K562 (cell line): ENCODE measurements around the gene TMEM218. TPM values are rescaled to one million over a fixed set of nuclear protein-coding genes. Genes with fewer than 3 reads are reported as not detected.

Experiments
- ATF2 ChIP-seq: sonication (generic); formaldehyde crosslinking; IDR thresholded peaks from 2 replicates; pipeline ENCODE4 v1.8.1; 2022; ENCODE audit warnings: missing genetic modification reagents
- CBFA2T3 ChIP-seq: fragments of 450-650 bp; IDR thresholded peaks from 2 replicates; pipeline ENCODE4 v1.6.1; 2017
- CTBP1 ChIP-seq: fragments of 450-650 bp; IDR thresholded peaks from 2 replicates; pipeline ENCODE4 v1.6.1; 2016; ENCODE audit warnings: borderline replicate concordance
- ELF1 ChIP-seq: fragments of 200-800 bp; sonication (Bioruptor generic); IDR thresholded peaks from 2 replicates; pipeline ENCODE4 v1.6.1; 2016; ENCODE audit warnings: missing genetic modification characterization, missing compliant biosample characterization
- ERF ChIP-seq: fragments of 450-650 bp; formaldehyde crosslinking; IDR thresholded peaks from 2 replicates; pipeline ENCODE4 v1.4.0; 2020; ENCODE audit warnings: mild to moderate bottlenecking, mixed read lengths
- ETV6 ChIP-seq, 3 experiments: fragments of 150-350 bp in 1 of 3; sonication (generic) in 1 of 3; formaldehyde crosslinking in 1 of 3; IDR thresholded peaks; 2 replicates each; pipeline versions ENCODE4 v1.6.1 to v1.8.0; 2014 to 2022; ENCODE audit warnings: borderline replicate concordance in 2 of 3, low read depth in 2 of 3, antibody characterized with exemption in 1 of 3, low read length in 1 of 3, mild to moderate bottlenecking in 1 of 3, missing genetic modification reagents in 1 of 3
- GTF2A2 ChIP-seq: IDR thresholded peaks from 2 replicates; pipeline ENCODE4 v1.6.1; 2016; ENCODE audit warnings: mild to moderate bottlenecking, missing genetic modification characterization, missing compliant biosample characterization
- RAD21 ChIP-seq, 2 experiments: fragments of 250-450 bp in 1 of 2; fragments of 450-650 bp in 1 of 2; sonication (Bioruptor Pico) in 1 of 2; formaldehyde crosslinking in 1 of 2; IDR thresholded peaks in 1 of 2; conservative IDR thresholded peaks in 1 of 2; 2 replicates each; pipeline versions ENCODE4 v1.4.0 to v1.8.0; 2020 to 2022; ENCODE audit warnings: mild to moderate bottlenecking in 2 of 2, moderate library complexity in 1 of 2
- RBM14 ChIP-seq: fragments of 200-400 bp; formaldehyde crosslinking; IDR thresholded peaks from 2 replicates; pipeline ENCODE4 v1.6.1; 2018; ENCODE audit warnings: low read depth, mild to moderate bottlenecking, low read length, moderate library complexity, borderline replicate concordance; ENCODE audit not compliant: insufficient read depth
- SAFB ChIP-seq: fragments of 200-400 bp; formaldehyde crosslinking; IDR thresholded peaks from 2 replicates; pipeline ENCODE4 v1.6.1; 2017; ENCODE audit warnings: low read depth, low read length, borderline replicate concordance
- SIN3B ChIP-seq: fragments of 450-650 bp; IDR thresholded peaks from 2 replicates; pipeline ENCODE4 v1.6.1; 2017; ENCODE audit warnings: low read depth, mild to moderate bottlenecking, moderate library complexity
- SMARCA5 ChIP-seq: fragments of 450-650 bp; IDR thresholded peaks from 2 replicates; pipeline ENCODE4 v1.6.1; 2016
- SUPT5H ChIP-seq: fragments of 450-650 bp; IDR thresholded peaks from 2 replicates; pipeline ENCODE4 v1.6.1; 2016
- TARDBP ChIP-seq: fragments of 450-650 bp; IDR thresholded peaks from 2 replicates; pipeline ENCODE4 v1.6.1; 2016
- TBL1XR1 ChIP-seq, 2 experiments: IDR thresholded peaks; 2 replicates each; pipeline ENCODE4 v1.6.1; 2012; ENCODE audit warnings: improper control_type of control experiment in 2 of 2, low read length in 2 of 2, mild to moderate bottlenecking in 1 of 2
- TFAM ChIP-seq: fragments of 250-450 bp; sonication (Bioruptor Pico); conservative IDR thresholded peaks from 2 replicates; pipeline ENCODE4 v1.5.0; 2021; ENCODE audit warnings: mild to moderate bottlenecking, moderate library complexity
- TOE1 ChIP-seq, 2 experiments: fragments of 450-650 bp in 1 of 2; sonication (generic) in 1 of 2; formaldehyde crosslinking in 1 of 2; IDR thresholded peaks; 2 replicates each; pipeline versions ENCODE4 v1.7.1 to v1.8.0; 2016 to 2022; ENCODE audit warnings: borderline replicate concordance in 2 of 2, mild to moderate bottlenecking in 2 of 2, antibody characterized with exemption in 1 of 2, inconsistent platforms in 1 of 2, low read depth in 1 of 2, missing genetic modification reagents in 1 of 2, moderate library complexity in 1 of 2
- TRIM24 ChIP-seq, 2 experiments: fragments of 450-650 bp; IDR thresholded peaks; 2 replicates each; pipeline ENCODE4 v1.6.1; 2016
- U2AF2 ChIP-seq: fragments of 200-400 bp; formaldehyde crosslinking; optimal IDR thresholded peaks from 2 replicates; pipeline ENCODE3; 2017; ENCODE audit warnings: low read depth, mild to moderate bottlenecking, low read length
- ZFX ChIP-seq: sonication (generic); formaldehyde crosslinking; IDR thresholded peaks from 2 replicates; pipeline ENCODE4 v1.8.0; 2022; ENCODE audit warnings: mild to moderate bottlenecking, missing genetic modification reagents, moderate library complexity
- ZNF121 ChIP-seq: sonication (generic); formaldehyde crosslinking; conservative IDR thresholded peaks from 2 replicates; pipeline ENCODE4 v1.8.0; 2022; ENCODE audit warnings: missing genetic modification reagents
- ZNF174 ChIP-seq: fragments of 250-450 bp; sonication (Bioruptor Pico); IDR thresholded peaks from 2 replicates; pipeline ENCODE4 v1.4.0; 2020; ENCODE audit warnings: mild to moderate bottlenecking
- ZNF444 ChIP-seq: fragments of 250-450 bp; sonication (Bioruptor Pico); IDR thresholded peaks from 2 replicates; pipeline ENCODE4 v1.4.0; 2020; ENCODE audit warnings: mild to moderate bottlenecking, moderate library complexity
- ZNF445 ChIP-seq: fragments of 250-450 bp; sonication (Bioruptor Pico); IDR thresholded peaks from 2 replicates; pipeline ENCODE4 v1.4.0; 2020; ENCODE audit warnings: low read depth, mild to moderate bottlenecking, moderate library complexity
- ZNF655 ChIP-seq: fragments of 250-450 bp; sonication (Bioruptor Pico); IDR thresholded peaks from 2 replicates; pipeline ENCODE4 v1.5.0; 2021
- ZNF668 ChIP-seq: fragments of 250-450 bp; sonication (Bioruptor Pico); IDR thresholded peaks from 2 replicates; pipeline ENCODE4 v1.8.0; 2022; ENCODE audit warnings: mild to moderate bottlenecking, inconsistent platforms
- ZNF695 ChIP-seq: fragments of 450-650 bp; formaldehyde crosslinking; IDR thresholded peaks from 2 replicates; pipeline ENCODE4 v1.4.0; 2020; ENCODE audit warnings: mild to moderate bottlenecking, moderate library complexity
- polyA plus RNA-seq, 8 experiments: library from polyadenylated mRNA; depleted of rRNA in 4 of 8; stranded (reverse) in 5 of 8; unstranded in 3 of 8; fragments of >200 nt; fragmentation: Nextera tagmentation in 2 of 8; fragmentation: Illumina TruSeq in 1 of 8; extraction: Ambion mirVana in 2 of 8; extraction: Trizol in 1 of 8; gene quantifications; 2 replicates each; pipeline versions ENCODE4 v1.2.1 to v1.2.3, GENCODE V29; 2011 to 2014; ENCODE audit warnings: inconsistent platforms in 1 of 8, missing spikeins in 1 of 8
- total RNA-seq, 7 experiments: library from RNA; depleted of rRNA in 6 of 7; stranded (reverse); fragments of >200 nt in 6 of 7; fragmentation: Illumina TruSeq in 2 of 7; extraction: Trizol in 2 of 7; gene quantifications; 2 replicates each; pipeline versions ENCODE4 v1.2.1 to v1.2.3, GENCODE V29; 2011 to 2021; ENCODE audit warnings: low replicate concordance in 1 of 7
- TF ChIP-seq, protein P1 (sequence below): fragments of 250-450 bp; sonication (Bioruptor Pico); IDR thresholded peaks from 2 replicates; pipeline ENCODE4 v1.8.0; 2022; ENCODE audit warnings: inconsistent platforms

TMEM218 gene
- total and polyA plus RNA-seq, 9 of the 15 experiments (the other 6 are each of a cell fraction or from before 2014, with no cell fraction given) = 13.4 to 32.2 (median 25.4) TPM

GRCh38 chr11:125069008-125069407, 42.4 kb downstream of the TMEM218 start (continued):
- no peak for TF ChIP-seq RAD21 (CRISPR knock-in tag; conservative IDR thresholded peaks at IDR 0.05 in 1 of 2, IDR thresholded peaks at IDR 0.05 in 1 of 2)
- TF ChIP-seq TARDBP = no peak
- peak in 1 of 2 experiments; percentile 50; a peak in 1 of 4 replicates for TF ChIP-seq TBL1XR1 (IDR thresholded peaks at IDR 0.05; ENCODE audit: low read length in 2 of 2)
- no peak for TF ChIP-seq ZNF174 (CRISPR knock-in tag)
- no peak for TF ChIP-seq TOE1 (IDR thresholded peaks at IDR 0.05; ENCODE audit: borderline replicate concordance)
- TF ChIP-seq TOE1 (CRISPR knock-in tag; IDR thresholded peaks at IDR 0.05; ENCODE audit: borderline replicate concordance, low read depth) = no peak
- no peak for TF ChIP-seq GTF2A2 (tag)
- TF ChIP-seq TRIM24 (IDR thresholded peaks at IDR 0.05) = no peak
- TF ChIP-seq, protein P1, sequence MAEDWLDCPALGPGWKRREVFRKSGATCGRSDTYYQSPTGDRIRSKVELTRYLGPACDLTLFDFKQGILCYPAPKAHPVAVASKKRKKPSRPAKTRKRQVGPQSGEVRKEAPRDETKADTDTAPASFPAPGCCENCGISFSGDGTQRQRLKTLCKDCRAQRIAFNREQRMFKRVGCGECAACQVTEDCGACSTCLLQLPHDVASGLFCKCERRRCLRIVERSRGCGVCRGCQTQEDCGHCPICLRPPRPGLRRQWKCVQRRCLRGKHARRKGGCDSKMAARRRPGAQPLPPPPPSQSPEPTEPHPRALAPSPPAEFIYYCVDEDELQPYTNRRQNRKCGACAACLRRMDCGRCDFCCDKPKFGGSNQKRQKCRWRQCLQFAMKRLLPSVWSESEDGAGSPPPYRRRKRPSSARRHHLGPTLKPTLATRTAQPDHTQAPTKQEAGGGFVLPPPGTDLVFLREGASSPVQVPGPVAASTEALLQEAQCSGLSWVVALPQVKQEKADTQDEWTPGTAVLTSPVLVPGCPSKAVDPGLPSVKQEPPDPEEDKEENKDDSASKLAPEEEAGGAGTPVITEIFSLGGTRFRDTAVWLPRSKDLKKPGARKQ (CRISPR knock-in tag) = no peak
- no peak for TF ChIP-seq ZNF695
- no peak for TF ChIP-seq ZNF444 (CRISPR knock-in tag)
- no peak for TF ChIP-seq CTBP1
- no peak for TF ChIP-seq SAFB
- no peak for TF ChIP-seq TFAM (CRISPR knock-in tag)
- TF ChIP-seq SMARCA5 = peak; percentile 61; the same call in 1 of the 2 replicates
- no peak for TF ChIP-seq ZNF668 (CRISPR knock-in tag)
- no peak for TF ChIP-seq ATF2
- no peak for TF ChIP-seq ETV6 (IDR thresholded peaks at IDR 0.05; ENCODE audit: borderline replicate concordance in 1 of 2, low read depth in 2 of 2, low read length in 1 of 2)
- no peak for TF ChIP-seq ETV6 (CRISPR knock-in tag; IDR thresholded peaks at IDR 0.05; ENCODE audit: borderline replicate concordance)
- TF ChIP-seq SUPT5H = no peak
- no peak for TF ChIP-seq SIN3B
- no peak for TF ChIP-seq ZNF445
- TF ChIP-seq ZFX = no peak
- no peak for TF ChIP-seq ELF1
- TF ChIP-seq CBFA2T3 = peak; percentile 76
- TF ChIP-seq ZNF655 = no peak
- no peak for TF ChIP-seq U2AF2
- no peak for TF ChIP-seq RBM14
- TF ChIP-seq ZNF121 (CRISPR knock-in tag) = no peak
- no peak for TF ChIP-seq ERF (CRISPR knock-in tag)
